GM18499 (cell line): ENCODE measurements around the gene WNK4.

ENCODE experiments used
- ATAC-seq: cut with Tn5 transposase; IDR thresholded peaks from one replicate; pipeline ENCODE4 v1.9.1; 2021; ENCODE audit warnings: moderate number of reproducible peaks; ENCODE audit not compliant: insufficient read depth, unreplicated experiment

WNK4 gene

GRCh38 chr17:42832934-42833766, 52.7 kb downstream of the WNK4 start, which contains the start of gene PSME3:
Gene PSME3, plus strand, starts transcription at chr17:42833397. Its CDS starts 235 bp downstream, at chr17:42833632.
- no peak for ATAC-seq

- no peak for ATAC-seq
Observed at GRCh38 chr17:42833767-42834422, 53.5 kb downstream of the WNK4 start.

- ATAC-seq: no peak
Observed at GRCh38 chr17:42835732-42836131, 55.3 kb downstream of the WNK4 start.

DNA sequence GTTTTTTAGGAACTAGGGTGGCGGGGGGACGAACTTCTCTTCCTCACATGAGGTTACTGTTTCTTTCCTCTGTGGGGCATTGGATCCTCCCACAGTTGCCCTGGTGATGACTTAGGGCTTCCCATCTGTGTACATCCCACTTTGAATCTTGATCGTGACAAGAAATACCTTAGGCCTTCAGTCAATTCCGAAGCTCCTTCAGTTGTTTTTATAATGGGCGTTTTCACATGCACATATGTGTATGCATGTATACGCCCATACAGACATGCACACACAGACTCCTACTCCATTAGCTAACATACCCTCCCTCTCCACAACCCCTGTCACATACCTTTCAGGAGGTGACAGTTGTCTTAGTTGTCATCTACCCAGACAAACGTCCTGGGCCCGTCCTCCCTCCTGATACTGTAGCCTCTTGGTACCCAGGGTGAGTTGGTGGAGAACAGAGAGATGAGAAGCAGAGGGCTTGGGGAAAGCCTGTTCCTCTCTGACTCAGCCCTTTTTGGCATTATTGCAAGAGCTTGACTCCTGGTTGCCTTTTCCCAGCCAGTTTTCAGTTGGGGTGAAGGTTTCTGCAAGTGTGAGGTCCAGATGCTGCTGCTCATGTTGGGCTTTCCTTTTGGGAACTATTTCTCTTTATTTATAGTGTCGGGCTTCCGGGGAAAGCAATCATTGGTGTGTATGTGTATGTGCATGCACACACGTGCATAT, 61.7 kb downstream of the WNK4 start:
- no peak for ATAC-seq

DNA sequence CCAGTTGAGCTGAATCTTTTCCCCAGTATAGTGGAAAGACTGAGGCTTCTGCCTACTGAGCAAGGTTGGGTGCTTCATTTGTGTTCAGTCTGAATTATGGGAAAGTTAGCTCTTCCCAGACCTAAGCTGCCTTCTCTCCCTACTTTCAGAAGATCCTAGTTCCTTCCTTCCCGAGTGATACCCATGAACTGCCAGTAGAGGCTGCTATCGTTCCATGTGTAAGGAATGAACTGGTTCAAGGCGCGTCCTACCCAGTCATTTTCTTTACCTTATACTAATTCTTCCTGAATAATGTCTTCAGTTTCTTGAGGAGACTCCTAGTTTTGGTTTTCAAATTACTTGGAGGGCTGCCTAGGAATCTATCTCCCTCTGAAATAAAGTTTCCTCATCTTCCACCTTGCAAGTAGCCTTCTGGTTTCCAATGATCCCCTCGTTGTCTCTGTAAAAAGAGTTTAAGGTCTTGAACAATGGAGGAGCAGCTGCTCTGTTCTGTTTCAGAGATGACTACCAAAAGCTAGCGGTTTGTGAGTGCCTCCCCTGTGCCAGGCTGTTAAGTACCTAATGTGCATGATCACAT, 63.0 kb downstream of the WNK4 start:
- ATAC-seq: no peak

GRCh38 chr17:42844271-42844670, 63.9 kb downstream of the WNK4 start, which contains the start of gene AOC2:
Gene AOC2, plus strand, starts transcription at chr17:42844580. Its CDS starts 47 bp downstream, at chr17:42844627.
- ATAC-seq: no peak

DNA sequence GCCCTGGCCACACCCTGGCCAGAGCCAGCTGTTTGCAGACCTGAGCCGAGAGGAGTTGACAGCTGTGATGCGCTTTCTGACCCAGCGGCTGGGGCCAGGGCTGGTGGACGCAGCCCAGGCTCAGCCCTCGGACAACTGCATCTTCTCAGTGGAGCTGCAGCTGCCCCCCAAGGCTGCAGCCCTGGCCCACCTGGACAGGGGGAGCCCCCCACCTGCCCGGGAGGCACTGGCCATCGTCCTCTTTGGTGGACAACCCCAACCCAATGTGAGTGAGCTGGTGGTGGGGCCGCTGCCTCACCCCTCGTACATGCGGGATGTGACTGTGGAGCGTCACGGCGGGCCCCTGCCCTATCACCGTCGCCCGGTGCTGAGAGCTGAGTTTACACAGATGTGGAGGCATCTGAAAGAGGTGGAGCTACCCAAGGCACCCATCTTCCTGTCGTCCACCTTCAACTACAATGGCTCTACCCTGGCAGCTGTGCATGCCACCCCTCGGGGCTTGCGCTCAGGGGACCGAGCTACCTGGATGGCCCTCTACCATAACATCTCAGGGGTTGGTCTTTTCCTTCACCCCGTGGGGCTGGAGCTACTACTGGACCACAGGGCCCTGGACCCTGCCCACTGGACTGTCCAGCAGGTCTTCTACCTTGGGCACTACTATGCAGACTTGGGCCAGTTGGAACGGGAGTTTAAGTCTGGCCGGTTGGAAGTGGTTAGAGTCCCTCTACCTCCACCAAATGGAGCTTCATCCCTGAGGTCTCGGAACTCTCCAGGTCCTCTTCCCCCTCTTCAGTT, 64.5 kb downstream of the WNK4 start:
- no peak for ATAC-seq

DNA sequence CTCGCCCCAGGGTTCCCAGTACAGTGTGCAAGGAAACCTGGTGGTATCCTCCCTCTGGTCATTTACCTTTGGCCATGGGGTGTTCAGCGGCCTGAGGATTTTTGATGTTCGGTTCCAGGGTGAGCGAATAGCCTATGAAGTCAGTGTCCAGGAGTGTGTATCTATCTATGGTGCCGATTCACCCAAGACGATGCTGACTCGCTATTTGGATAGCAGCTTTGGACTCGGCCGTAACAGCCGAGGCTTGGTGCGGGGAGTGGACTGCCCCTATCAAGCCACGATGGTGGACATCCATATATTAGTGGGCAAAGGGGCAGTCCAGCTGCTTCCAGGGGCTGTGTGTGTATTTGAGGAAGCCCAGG, 65.1 kb downstream of the WNK4 start:
- ATAC-seq: no peak

GRCh38 chr17:42845918-42846593, 65.6 kb downstream of the WNK4 start:
- ATAC-seq: no peak
